HCT116 (cell line): ENCODE measurements around the gene NAALADL2. TPM values are rescaled to one million over a fixed set of nuclear protein-coding genes. Genes with fewer than 3 reads are reported as not detected.

Experiments
- ATAC-seq: fragments of 200-7000 bp; cut with Tn5 transposase; 2 replicates; pipeline ENCODE4 v1.9.1; 2020; ENCODE audit warnings: mild to moderate bottlenecking, moderate library complexity
- BruUV-seq: library from RNA; stranded (reverse); fragments of 400-500 nt; replicated peaks from 2 replicates; lab custom pipeline; 2021; lab: Mats Ljungman, UMichigan
- CTCF ChIA-PET: fragments of 300-600 bp; sonication (Branson Sonifier 250); formaldehyde crosslinking; loops from one replicate; lab custom pipeline; 2021; ENCODE audit warnings: antibody characterized with exemption; lab: Charles Lee
- POLR2A ChIA-PET: fragments of 300-600, 350-600 bp; sonication (Branson Sonifier 250); formaldehyde crosslinking; loops from one replicate; lab custom pipeline; 2021; ENCODE audit warnings: antibody characterized with exemption; lab: Charles Lee
- RAD21 ChIA-PET, 2 experiments: fragments of 300-600 bp; sonication (Branson Sonifier 250); formaldehyde crosslinking; loops; one replicate each; lab custom pipeline; 2023; ENCODE audit warnings: low total read pairs in 2 of 2; ENCODE audit not compliant: uncharacterized antibody in 2 of 2, unreplicated experiment in 2 of 2, low non-redundant PET in 1 of 2; lab: Charles Lee
- DNase-seq: peaks from one replicate; pipeline ENCODE4 v3.0.0-alpha.2; 2010; ENCODE audit warnings: low read depth, low spot score
- H2AFZ ChIP-seq: fragments of 200-600 bp; shearing (Covaris generic), sonication (generic); 2 replicates; pipeline ENCODE4 v1.6.1; 2017; ENCODE audit warnings: low read depth, mixed run types, mixed read lengths, antibody characterized with exemption, low read length; ENCODE audit not compliant: poor library complexity, severe bottlenecking
- H3K27ac ChIP-seq: 2 replicates; pipeline ENCODE4 v1.5.1; 2012; ENCODE audit warnings: low read depth, low read length
- H3K27me3 ChIP-seq: fragments of 200-600 bp; sonication (generic); 2 replicates; pipeline ENCODE4 v1.6.1; 2016; ENCODE audit warnings: mixed run types, low read length, mixed read lengths; ENCODE audit not compliant: insufficient read depth
- H3K36me3 ChIP-seq, 2 experiments: fragments of 200-500 bp in 1 of 2; fragments of 200-600 bp in 1 of 2; sonication (Bioruptor generic) in 1 of 2; sonication (generic) in 1 of 2; 2 replicates each; pipeline versions ENCODE4 v1.5.1 to v1.6.1; 2014 to 2016; ENCODE audit warnings: low read length in 2 of 2, inconsistent platforms in 1 of 2, mixed read lengths in 1 of 2, mixed run types in 1 of 2; ENCODE audit not compliant: insufficient read depth in 2 of 2, control insufficient read depth in 1 of 2
- H3K4me1 ChIP-seq, 2 experiments: fragments of 200-600 bp in 1 of 2; sonication (generic) in 1 of 2; 2 replicates each; pipeline versions ENCODE4 v1.5.1 to v1.6.1; 2012 to 2017; ENCODE audit warnings: low read length in 2 of 2, inconsistent platforms in 1 of 2, mild to moderate bottlenecking in 1 of 2, mixed read lengths in 1 of 2, mixed run types in 1 of 2, moderate library complexity in 1 of 2; ENCODE audit not compliant: insufficient read depth in 2 of 2, control insufficient read depth in 1 of 2
- H3K4me2 ChIP-seq: fragments of 200-600 bp; sonication (generic); 2 replicates; pipeline ENCODE4 v1.6.1; 2017; ENCODE audit warnings: mixed run types, low read length, mixed read lengths
- H3K4me3 ChIP-seq, 2 experiments: fragments of 200-600 bp in 1 of 2; sonication (generic) in 1 of 2; replicated peaks in 1 of 2; 2 replicates each; pipeline ENCODE4 v1.5.1; 2011 to 2016; ENCODE audit warnings: low read length in 2 of 2, control low read depth in 1 of 2, low read depth in 1 of 2, mild to moderate bottlenecking in 1 of 2, mixed read lengths in 1 of 2, mixed run types in 1 of 2
- H3K79me2 ChIP-seq: fragments of 200-600 bp; sonication (generic); 2 replicates; pipeline ENCODE4 v1.6.1; 2017; ENCODE audit warnings: mild to moderate bottlenecking, mixed run types, low read length, moderate library complexity, mixed read lengths; ENCODE audit not compliant: insufficient read depth
- H3K9ac ChIP-seq: fragments of 200-600 bp; sonication (generic); 2 replicates; pipeline ENCODE4 v1.6.1; 2016; ENCODE audit warnings: low read length, mixed read lengths
- H3K9me2 ChIP-seq: fragments of 200-600 bp; sonication (generic), shearing (Covaris generic); 2 replicates; pipeline ENCODE4 v1.6.1; 2017; ENCODE audit warnings: mixed run types, mild to moderate bottlenecking, moderate library complexity; ENCODE audit not compliant: insufficient read depth
- H3K9me3 ChIP-seq, 2 experiments: fragments of 200-500 bp in 1 of 2; fragments of 200-600 bp in 1 of 2; sonication (Bioruptor generic) in 1 of 2; sonication (generic) in 1 of 2; 2 replicates each; pipeline ENCODE4 v1.6.1; 2014 to 2017; ENCODE audit warnings: low read length in 2 of 2, mixed read lengths in 2 of 2, inconsistent platforms in 1 of 2, low read depth in 1 of 2, mild to moderate bottlenecking in 1 of 2, mixed run types in 1 of 2, moderate library complexity in 1 of 2; ENCODE audit not compliant: control insufficient read depth in 1 of 2, insufficient read depth in 1 of 2
- H4K20me1 ChIP-seq: fragments of 200-600 bp; sonication (generic), shearing (Covaris generic); 2 replicates; pipeline ENCODE4 v1.6.1; 2017; ENCODE audit warnings: mixed run types, mild to moderate bottlenecking, moderate library complexity; ENCODE audit not compliant: insufficient read depth
- CBX3 ChIP-seq: IDR thresholded peaks from 2 replicates; pipeline ENCODE4 v1.6.1; 2012; ENCODE audit warnings: low read depth
- CTCF ChIP-seq, 3 experiments: fragments of 200-600 bp in 1 of 3; sonication (generic) in 1 of 3; IDR thresholded peaks in 2 of 3; conservative IDR thresholded peaks in 1 of 3; 2 replicates each; pipeline ENCODE4 v1.5.1; 2012 to 2017; ENCODE audit warnings: low read depth in 2 of 3, low read length in 2 of 3, antibody characterized with exemption in 1 of 3, borderline replicate concordance in 1 of 3, control low read depth in 1 of 3, mild to moderate bottlenecking in 1 of 3, mixed read lengths in 1 of 3, mixed run types in 1 of 3, moderate library complexity in 1 of 3; ENCODE audit not compliant: insufficient read depth in 1 of 3
- EZH2 ChIP-seq: fragments of 200-600 bp; sonication (generic); IDR thresholded peaks from 2 replicates; pipeline ENCODE4 v1.6.1; 2017; ENCODE audit warnings: antibody characterized with exemption, mixed run types
- EZH2phosphoT487 ChIP-seq: fragments of 200-600 bp; IDR thresholded peaks from 2 replicates; pipeline ENCODE4 v1.6.1; 2018; ENCODE audit warnings: antibody characterized with exemption, borderline replicate concordance
- FOSL1 ChIP-seq: IDR thresholded peaks from 2 replicates; pipeline ENCODE4 v1.6.1; 2012; ENCODE audit warnings: low read depth
- JUND ChIP-seq: IDR thresholded peaks from 2 replicates; pipeline ENCODE4 v1.6.1; 2012
- MAX ChIP-seq: IDR thresholded peaks from 2 replicates; pipeline ENCODE4 v1.6.1; 2012
- POLR2A ChIP-seq: IDR thresholded peaks from 2 replicates; pipeline ENCODE4 v1.7.0; 2011; ENCODE audit warnings: borderline replicate concordance; ENCODE audit not compliant: insufficient read depth, insufficient read length; ENCODE audit errors: extremely low read depth
- RAD21 ChIP-seq: IDR thresholded peaks from 2 replicates; pipeline ENCODE4 v1.6.1; 2012; ENCODE audit warnings: low read depth, mild to moderate bottlenecking
- REST ChIP-seq: IDR thresholded peaks from 2 replicates; pipeline ENCODE4 v1.6.1; 2012; ENCODE audit warnings: low read depth
- SIN3A ChIP-seq: IDR thresholded peaks from 2 replicates; pipeline ENCODE4 v1.6.1; 2012; ENCODE audit warnings: low read depth
- SP1 ChIP-seq: IDR thresholded peaks from 2 replicates; pipeline ENCODE4 v1.6.1; 2012; ENCODE audit warnings: low read depth
- TCF7L2 ChIP-seq: IDR thresholded peaks from 2 replicates; pipeline ENCODE4 v1.7.0; 2011; ENCODE audit warnings: borderline replicate concordance, inconsistent platforms; ENCODE audit not compliant: insufficient read depth, insufficient read length; ENCODE audit errors: extremely low read depth
- ZNF274 ChIP-seq: fragments of 200-500 bp; sonication (Bioruptor generic); IDR thresholded peaks from 2 replicates; pipeline ENCODE4 v1.6.1; 2014; ENCODE audit warnings: mild to moderate bottlenecking, low read depth, low read length, inconsistent platforms
- intact Hi-C: fragments of 100-400 bp; cut with micrococcal nuclease; formaldehyde crosslinking; loops from 2 replicates; pipeline ENCODE4 v1.10.0; 2022
- total RNA-seq: library from RNA; stranded (reverse); gene quantifications from one replicate; pipeline ENCODE4 v1.2.1, GENCODE V29; 2021; ENCODE audit not compliant: unreplicated experiment

NAALADL2 gene
- total RNA-seq, 1 experiment from 2014 or later, result 2.9 TPM

GRCh38 chr3:175729466-175729865 is 870.3 kb downstream of the NAALADL2 start:
- intact Hi-C loops, result no loop called here
- Histone ChIP-seq H3K9me3 (no peaks in the 10 kb centered on the region), H3K9ac (no peak overlapping the region), H4K20me1 (no peaks in the 10 kb centered on the region), H3K4me1 (no peaks in the 10 kb centered on the region), H2AFZ (no peak overlapping the region), H3K27ac (no peak overlapping the region), H3K27me3 (no peaks in the 10 kb centered on the region), H3K79me2 (no peaks in the 10 kb centered on the region), H3K36me3 (no peaks in the 10 kb centered on the region), H3K4me3 (no peak overlapping the region), H3K4me2 (no peak overlapping the region), H3K9me2 (no peaks in the 10 kb centered on the region)
- no peak for DNase-seq
- ChIA-PET CTCF (no interaction called here), RAD21 (no interaction called here), POLR2A (no interaction called here)
- no TSS peak for BruUV-seq
- TF ChIP-seq EZH2, result no peak
- TF ChIP-seq RAD21, result no peak
- TF ChIP-seq CTCF (IDR thresholded peaks at IDR 0.05 in 2 of 3, conservative IDR thresholded peaks at IDR 0.05 in 1 of 3; ENCODE audit: borderline replicate concordance in 1 of 3, insufficient read depth in 1 of 3, low read depth in 2 of 3, low read length in 2 of 3), result no peak
- no peak for TF ChIP-seq CBX3
- no peak for TF ChIP-seq ZNF274
- TF ChIP-seq POLR2A, result no peak
- TF ChIP-seq SP1, result no peak
- TF ChIP-seq SIN3A, result no peak
- no peak for TF ChIP-seq REST
- TF ChIP-seq FOSL1, result no peak
- no peak for TF ChIP-seq TCF7L2
- no peak for TF ChIP-seq EZH2phosphoT487
- TF ChIP-seq JUND, result no peak
- TF ChIP-seq MAX, result no peak
- no peak for ATAC-seq
